Peyer's patch (tissue), 4 donors: ENCODE measurements around the gene FGFR1OP2.

Experiments used
- CTCF ChIP-seq, 6 experiments: fragments of 450-650 bp in 4 of 6; fragments of 200-600 bp in 2 of 6; sonication (generic) in 1 of 6; IDR thresholded peaks; one replicate each; pipeline ENCODE4 v1.5.1; 2017 to 2019; ENCODE audit warnings: antibody characterized with exemption in 6 of 6, mild to moderate bottlenecking in 3 of 6, moderate library complexity in 1 of 6
- POLR2A ChIP-seq, 2 donors: fragments of 450-650 bp; IDR thresholded peaks; one replicate each; pipeline ENCODE4 v1.5.1; 2017; ENCODE audit warnings: antibody characterized with exemption in 2 of 2, mild to moderate bottlenecking in 2 of 2, moderate library complexity in 2 of 2

DNA sequence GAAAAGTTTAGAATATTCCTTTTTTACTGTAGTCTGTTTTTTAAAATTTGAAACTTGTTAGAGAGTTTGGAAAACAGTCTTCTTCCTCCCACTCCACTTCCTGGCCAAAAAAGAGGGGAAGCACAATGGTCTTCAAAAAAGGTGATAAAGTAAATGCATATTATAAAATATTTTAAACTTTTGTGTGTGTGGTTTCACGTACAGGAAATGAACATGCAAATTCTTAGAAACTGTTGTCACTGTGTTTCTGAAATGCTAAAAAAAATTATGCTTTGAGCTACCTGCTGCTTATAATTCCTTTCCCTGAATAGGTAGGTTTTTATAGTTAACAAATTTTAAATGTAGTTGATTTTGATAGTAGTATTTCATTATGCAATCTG is 2.9 kb downstream of the FGFR1OP2 start:
- TF ChIP-seq CTCF (IDR thresholded peaks at IDR 0.05), result no peak
- TF ChIP-seq POLR2A (IDR thresholded peaks at IDR 0.05), result no peak
